ENCODE results near the gene SPDEF. TPM values are rescaled to one million over a fixed set of nuclear protein-coding genes. Genes with fewer than 3 reads are reported as not detected.

SPDEF gene
- total and polyA plus RNA-seq, 8 donors = 0.24 to 1.2 (median 0.49) TPM

DNA sequence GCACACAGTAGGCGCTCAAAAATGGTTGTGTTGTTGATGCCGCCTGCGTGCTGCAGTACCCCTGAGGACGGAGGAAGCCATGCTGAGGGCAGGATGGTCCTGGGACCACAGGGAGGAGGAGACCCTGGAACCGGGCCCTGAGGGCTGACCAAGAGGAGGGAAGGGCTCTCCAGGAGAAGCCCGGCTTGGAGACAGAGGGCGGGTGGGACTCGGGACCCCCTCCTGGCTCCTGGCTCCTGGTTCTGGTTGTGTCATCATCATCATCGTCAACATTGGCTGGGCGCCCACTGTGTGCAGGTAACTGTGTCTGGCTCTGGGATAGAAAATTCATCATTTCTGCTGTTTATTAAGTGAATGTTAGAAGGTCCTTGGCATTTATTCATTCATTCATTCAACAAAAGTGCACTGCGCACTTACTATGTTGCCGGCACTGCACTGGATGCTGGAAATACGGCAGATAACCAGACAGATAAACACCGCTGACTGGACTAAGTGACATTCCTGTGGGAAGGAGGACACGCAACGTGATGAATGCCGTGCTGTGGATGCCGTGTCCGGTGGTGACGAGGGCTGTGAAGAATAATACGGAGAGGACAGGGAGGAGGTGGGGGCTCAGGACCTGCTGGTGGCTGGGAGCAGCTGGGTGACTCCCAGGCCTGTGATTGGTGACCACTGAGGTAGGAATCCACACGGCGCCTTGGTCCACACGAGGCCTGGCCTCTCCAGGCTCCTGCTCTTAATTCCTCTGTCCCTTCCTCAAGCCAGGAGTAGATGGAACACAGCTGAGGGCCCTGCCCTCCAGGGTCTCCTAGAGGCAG, 35.3 kb downstream of the SPDEF start:
- peak in 2 of 6 donors; percentile 21 to 39 for DNase-seq
- TF ChIP-seq, protein P1, sequence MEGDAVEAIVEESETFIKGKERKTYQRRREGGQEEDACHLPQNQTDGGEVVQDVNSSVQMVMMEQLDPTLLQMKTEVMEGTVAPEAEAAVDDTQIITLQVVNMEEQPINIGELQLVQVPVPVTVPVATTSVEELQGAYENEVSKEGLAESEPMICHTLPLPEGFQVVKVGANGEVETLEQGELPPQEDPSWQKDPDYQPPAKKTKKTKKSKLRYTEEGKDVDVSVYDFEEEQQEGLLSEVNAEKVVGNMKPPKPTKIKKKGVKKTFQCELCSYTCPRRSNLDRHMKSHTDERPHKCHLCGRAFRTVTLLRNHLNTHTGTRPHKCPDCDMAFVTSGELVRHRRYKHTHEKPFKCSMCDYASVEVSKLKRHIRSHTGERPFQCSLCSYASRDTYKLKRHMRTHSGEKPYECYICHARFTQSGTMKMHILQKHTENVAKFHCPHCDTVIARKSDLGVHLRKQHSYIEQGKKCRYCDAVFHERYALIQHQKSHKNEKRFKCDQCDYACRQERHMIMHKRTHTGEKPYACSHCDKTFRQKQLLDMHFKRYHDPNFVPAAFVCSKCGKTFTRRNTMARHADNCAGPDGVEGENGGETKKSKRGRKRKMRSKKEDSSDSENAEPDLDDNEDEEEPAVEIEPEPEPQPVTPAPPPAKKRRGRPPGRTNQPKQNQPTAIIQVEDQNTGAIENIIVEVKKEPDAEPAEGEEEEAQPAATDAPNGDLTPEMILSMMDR (IDR thresholded peaks at IDR 0.05) = no peak
- Histone ChIP-seq H3K36me3 (no peaks in the 10 kb centered on the region), H3K27ac (no peak overlapping the region), H3K4me1 (no peaks in the 10 kb centered on the region), H3K9me3 (no peaks in the 10 kb centered on the region), H3K27me3 (no peaks in the 10 kb centered on the region), H3K4me3 (no peak overlapping the region)
- intact Hi-C loops (cut with DNase I) = no loop called here
- FAIRE-seq = no peak
- no peak for ATAC-seq
- WGBS, 2 donors = 84 to 85% methylated on average over 22 to 24 of the region's 24 CpGs

DNA sequence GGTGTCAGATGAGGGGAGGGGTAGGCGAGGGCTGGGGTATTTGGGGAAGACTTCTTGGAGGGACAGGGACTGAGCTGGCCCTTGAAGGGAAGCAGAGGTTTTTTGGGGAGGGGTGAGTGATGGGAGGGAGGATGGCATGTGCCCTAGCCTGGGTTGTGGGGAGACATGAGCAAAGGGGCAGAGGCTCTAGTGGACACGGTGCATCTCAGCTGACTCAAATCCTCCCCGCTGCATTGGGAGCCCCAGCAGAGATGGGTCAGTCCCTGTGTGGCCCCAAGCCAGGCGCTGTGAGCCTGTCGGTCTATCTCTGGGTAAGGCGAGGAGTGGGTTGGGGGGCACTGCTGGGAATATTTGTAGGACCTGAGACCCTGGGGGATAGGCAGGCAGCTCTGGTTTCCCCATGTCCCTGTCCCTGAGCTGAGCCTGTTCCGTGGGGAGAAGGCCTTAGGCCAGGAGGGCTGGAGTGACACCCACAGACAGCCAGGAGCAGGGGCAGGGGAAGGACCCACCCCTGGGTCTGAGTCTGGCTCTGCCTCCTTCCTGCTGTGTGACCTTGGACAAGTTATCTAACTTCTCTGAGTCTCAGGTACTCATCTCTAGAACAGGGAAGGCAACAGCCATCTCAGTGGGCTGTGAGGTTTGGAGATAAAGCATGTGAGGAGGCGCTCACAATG, 36.0 kb downstream of the SPDEF start:
- TF ChIP-seq, protein P1 (IDR thresholded peaks at IDR 0.05) = no peak
- peak in 1 of 6 donors; percentile 43 for DNase-seq
- no peak overlapping the region for H3K4me3 ChIP-seq
- no peaks in the 10 kb centered on the region for H3K9me3 ChIP-seq
- intact Hi-C loops (cut with DNase I) = no loop called here
- H3K36me3 ChIP-seq = no peaks in the 10 kb centered on the region
- no peaks in the 10 kb centered on the region for H3K4me1 ChIP-seq
- no peak for FAIRE-seq
- no peak overlapping the region for H3K27ac ChIP-seq
- no peaks in the 10 kb centered on the region for H3K27me3 ChIP-seq
- WGBS, 2 donors = 92 to 96% methylated on average over 8 of the region's 8 CpGs
- ATAC-seq = no peak

GRCh38 chr6:34518669-34519365, 37.3 kb downstream of the SPDEF start:
- H3K27me3 ChIP-seq = no peaks in the 10 kb centered on the region
- peak in 1 of 6 donors; percentile 25 for DNase-seq
- WGBS, 2 donors = 88 to 95% methylated on average over 4 of the region's 4 CpGs
- TF ChIP-seq, protein P1 (IDR thresholded peaks at IDR 0.05) = no peak
- H3K27ac ChIP-seq = no peak overlapping the region
- H3K4me3 ChIP-seq = no peak overlapping the region
- ATAC-seq = no peak
- FAIRE-seq = no peak
- H3K9me3 ChIP-seq = no peaks in the 10 kb centered on the region
- intact Hi-C loops (cut with DNase I) = no loop called here
- H3K36me3 ChIP-seq = no peaks in the 10 kb centered on the region
- no peaks in the 10 kb centered on the region for H3K4me1 ChIP-seq

GRCh38 chr6:34517966-34518365, 38.2 kb downstream of the SPDEF start:
- DNase-seq = peak in 1 of 6 donors; percentile 44
- no peak for FAIRE-seq
- WGBS, 2 donors = 89 to 93% methylated on average over 8 of the region's 8 CpGs

More at GRCh38 chr6:34517966-34518365, 38.2 kb downstream of the SPDEF start:
- TF ChIP-seq, protein P1 (IDR thresholded peaks at IDR 0.05) = no peak
- Histone ChIP-seq H3K4me3 (no peak overlapping the region), H3K27ac (no peak overlapping the region), H3K27me3 (no peaks in the 10 kb centered on the region), H3K9me3 (no peaks in the 10 kb centered on the region), H3K36me3 (no peaks in the 10 kb centered on the region), H3K4me1 (no peaks in the 10 kb centered on the region)
- intact Hi-C loops (cut with DNase I) = no loop called here
- ATAC-seq = no peak
